Measurements from ENCODE around the gene ARHGAP5. TPM values are rescaled to one million over a fixed set of nuclear protein-coding genes. Genes with fewer than 3 reads are reported as not detected.

The ARHGAP5 gene
- polyA plus RNA-seq, 1 donor = 56.3 TPM

DNA sequence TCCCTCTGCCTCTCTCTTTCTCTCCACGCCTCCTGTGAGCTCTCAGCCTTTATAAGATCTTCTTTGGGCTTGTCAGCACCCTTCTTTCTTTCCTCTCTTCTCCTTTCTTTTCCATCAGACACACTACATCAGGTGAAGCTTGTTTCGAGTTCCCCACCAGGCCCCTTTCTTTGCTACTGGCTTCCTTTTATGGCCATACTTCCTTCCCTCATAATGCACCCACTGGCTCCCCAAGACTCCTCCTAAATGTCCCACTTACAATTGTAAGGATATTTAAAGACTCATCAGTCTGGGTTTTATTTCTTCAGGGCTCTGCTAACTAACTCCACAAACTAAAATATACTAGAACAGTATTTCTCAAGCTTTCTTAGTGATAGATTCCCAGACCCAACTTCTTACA, 129.4 kb downstream of the ARHGAP5 start:
- 71% methylated on average over 2 of the region's 2 CpGs for WGBS (ENCODE audit: insufficient coverage, low lambda C conversion rate)
- H3K27me3 ChIP-seq (ENCODE audit: control insufficient read depth, insufficient read depth, low read length) = no peaks in the 10 kb centered on the region
- H3K36me3 ChIP-seq (ENCODE audit: control insufficient read depth, insufficient read depth, low read length) = no peaks in the 10 kb centered on the region
- H3K4me3 ChIP-seq (ENCODE audit: low read length) = no peak overlapping the region
- peak overlapping the region; percentile 25 for H3K27ac ChIP-seq (ENCODE audit: low read length)
- H3K9me3 ChIP-seq (ENCODE audit: control insufficient read depth, low read depth, low read length) = no peaks in the 10 kb centered on the region
- no peak for DNase-seq
- H3K4me1 ChIP-seq (ENCODE audit: control insufficient read depth, insufficient read depth, low read length) = peaks cover 13% of the 10 kb centered on the region

DNA sequence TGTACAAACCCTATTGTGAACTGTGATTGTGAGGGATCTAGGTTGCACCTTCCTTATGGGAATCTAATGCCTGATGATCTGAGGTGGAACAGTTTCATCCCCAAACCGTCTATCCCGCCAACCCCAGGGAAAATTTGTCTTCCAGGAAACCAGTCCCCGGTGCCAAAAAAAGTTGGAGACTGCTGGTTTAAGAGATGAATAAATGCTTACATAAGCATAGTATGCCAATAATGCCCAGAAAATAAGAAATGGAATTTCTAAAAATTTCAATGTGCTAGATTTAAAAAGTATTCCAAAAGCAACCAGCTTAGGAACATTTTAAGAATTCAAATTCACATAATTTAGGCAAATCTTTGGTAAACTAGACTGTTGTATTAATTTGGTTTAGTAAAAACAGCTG, 131.4 kb downstream of the ARHGAP5 start:
- DNase-seq = no peak
- H3K4me3 ChIP-seq (ENCODE audit: low read length) = no peak overlapping the region
- no peak overlapping the region for H3K27ac ChIP-seq (ENCODE audit: low read length)
- no peaks in the 10 kb centered on the region for H3K36me3 ChIP-seq (ENCODE audit: control insufficient read depth, insufficient read depth, low read length)
- no peaks in the 10 kb centered on the region for H3K9me3 ChIP-seq (ENCODE audit: control insufficient read depth, low read depth, low read length)
- peaks cover 10% of the 10 kb centered on the region for H3K4me1 ChIP-seq (ENCODE audit: control insufficient read depth, insufficient read depth, low read length)
- WGBS (ENCODE audit: insufficient coverage, low lambda C conversion rate) = 60% methylated on average over 1 of the region's 3 CpGs
- no peaks in the 10 kb centered on the region for H3K27me3 ChIP-seq (ENCODE audit: control insufficient read depth, insufficient read depth, low read length)

Other genes with a start within 250 kb of the ARHGAP5 start
- gene RNU6-7, start 124.7 kb downstream of the ARHGAP5 start, polyA plus RNA-seq = not detected
- not detected for gene RNU6-8, start 126.0 kb downstream of the ARHGAP5 start, polyA plus RNA-seq

Data from large intestine (tissue), 3 donors.